ENCODE data around the gene ARHGAP24.

The ARHGAP24 gene

DNA sequence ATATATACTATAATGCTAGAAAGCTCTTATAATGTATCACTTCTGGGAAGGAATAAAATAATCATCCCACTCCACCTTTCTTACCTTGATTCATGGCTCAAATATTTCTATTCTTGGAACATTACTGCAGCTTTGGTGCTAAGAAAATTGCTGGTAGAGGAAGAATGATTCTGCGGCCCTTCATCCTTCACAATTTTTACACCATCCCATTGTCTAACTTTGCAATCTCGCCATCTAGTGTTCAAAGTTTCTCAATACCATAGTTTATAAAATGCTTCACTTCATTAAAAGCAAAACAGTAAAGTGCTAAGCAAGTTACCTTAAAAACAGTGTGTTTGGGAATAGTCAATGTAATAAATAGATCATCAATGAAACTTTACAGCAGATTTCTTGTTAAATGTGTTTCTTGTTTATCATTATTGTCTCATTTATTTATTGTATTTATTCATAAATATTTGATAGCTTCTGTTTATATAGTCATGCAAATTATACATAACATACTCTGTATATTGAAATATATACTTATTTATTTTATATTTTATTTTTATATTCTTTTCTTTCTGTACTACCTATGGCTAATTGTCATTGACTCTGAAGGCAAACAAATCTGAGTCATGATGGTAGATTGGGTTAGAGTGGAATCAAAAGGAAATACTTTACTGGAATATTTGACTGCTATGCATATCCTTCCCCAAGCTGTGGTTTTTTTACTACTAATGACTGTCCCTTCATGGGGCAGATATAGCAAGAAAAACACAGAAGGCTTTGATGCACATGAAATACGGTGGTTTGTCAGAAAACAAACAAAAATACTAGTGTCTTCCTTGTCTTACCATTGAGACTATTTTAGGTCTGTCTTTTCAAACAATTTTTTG lies 494.2 kb downstream of the ARHGAP24 start:
- H3K9ac ChIP-seq (ENCODE audit: low read length) = no peak overlapping the region
- H3K4me2 ChIP-seq (ENCODE audit: low read depth, low read length, poor library complexity, severe bottlenecking) = no peak overlapping the region
- no peaks in the 10 kb centered on the region for H3K36me3 ChIP-seq (ENCODE audit: low read length)
- TF ChIP-seq EZH2phosphoT487 (conservative IDR thresholded peaks at IDR 0.05; ENCODE audit: low read length) (no peak), CTCF (IDR thresholded peaks at IDR 0.05; ENCODE audit: insufficient read depth, low read length, poor library complexity, severe bottlenecking) (no peak)
- no peak overlapping the region for H3K27ac ChIP-seq (ENCODE audit: low read depth, low read length)
- no peak overlapping the region for H3K4me3 ChIP-seq (ENCODE audit: insufficient read depth, low read length, poor library complexity, severe bottlenecking)
- no peak overlapping the region for H2AFZ ChIP-seq (ENCODE audit: low read depth, low read length, severe bottlenecking)
- H3K27me3 ChIP-seq (ENCODE audit: low read length) = no peaks in the 10 kb centered on the region
- H3K9me3 ChIP-seq (ENCODE audit: insufficient read depth, low read length) = no peaks in the 10 kb centered on the region
- no peaks in the 10 kb centered on the region for H3K79me2 ChIP-seq (ENCODE audit: insufficient read depth, low read length)
- H3F3A ChIP-seq (ENCODE audit: insufficient read depth) = no peaks in the 10 kb centered on the region
- no peaks in the 10 kb centered on the region for H4K20me1 ChIP-seq (ENCODE audit: low read depth, low read length)
- no peaks in the 10 kb centered on the region for H3K9me2 ChIP-seq (replicated peaks; ENCODE audit: insufficient read depth, low read length)

- H2AFZ ChIP-seq (ENCODE audit: low read depth, low read length, severe bottlenecking) = no peak overlapping the region
- no peaks in the 10 kb centered on the region for H3K9me2 ChIP-seq (replicated peaks; ENCODE audit: insufficient read depth, low read length)
- no peaks in the 10 kb centered on the region for H3K79me2 ChIP-seq (ENCODE audit: insufficient read depth, low read length)
- no peak overlapping the region for H3K4me2 ChIP-seq (ENCODE audit: low read depth, low read length, poor library complexity, severe bottlenecking)
- no peaks in the 10 kb centered on the region for H3F3A ChIP-seq (ENCODE audit: insufficient read depth)
- H3K9ac ChIP-seq (ENCODE audit: low read length) = no peak overlapping the region
- H3K36me3 ChIP-seq (ENCODE audit: low read length) = no peaks in the 10 kb centered on the region
- TF ChIP-seq CTCF (IDR thresholded peaks at IDR 0.05; ENCODE audit: insufficient read depth, low read length, poor library complexity, severe bottlenecking) (no peak), EZH2phosphoT487 (conservative IDR thresholded peaks at IDR 0.05; ENCODE audit: low read length) (no peak)
- H4K20me1 ChIP-seq (ENCODE audit: low read depth, low read length) = no peaks in the 10 kb centered on the region
- no peak overlapping the region for H3K4me3 ChIP-seq (ENCODE audit: insufficient read depth, low read length, poor library complexity, severe bottlenecking)
- no peaks in the 10 kb centered on the region for H3K9me3 ChIP-seq (ENCODE audit: insufficient read depth, low read length)
- no peaks in the 10 kb centered on the region for H3K27me3 ChIP-seq (ENCODE audit: low read length)
- no peak overlapping the region for H3K27ac ChIP-seq (ENCODE audit: low read depth, low read length)
These were observed 495.6 kb downstream of the ARHGAP24 start for GRCh38 chr4:85970535-85970934.

DNA sequence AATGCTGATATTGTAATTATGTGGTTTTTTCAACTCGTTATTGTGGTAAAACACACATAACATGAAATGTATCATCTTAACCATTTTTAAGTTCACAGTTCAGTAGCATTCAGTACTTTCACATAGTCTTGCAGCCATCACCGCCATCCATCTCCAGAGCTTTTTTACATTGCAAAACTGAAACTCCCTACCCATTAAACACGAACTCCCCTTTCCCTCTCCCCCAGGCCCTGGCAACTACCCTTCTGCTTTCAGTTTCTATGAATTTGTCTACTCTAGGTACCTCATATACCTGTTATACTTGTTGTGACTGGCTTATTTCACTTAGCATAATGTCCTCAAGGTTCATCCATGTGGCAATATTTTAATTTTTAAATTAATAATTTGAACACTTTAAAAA lies 504.3 kb downstream of the ARHGAP24 start:
- Histone ChIP-seq H3K9me3 (ENCODE audit: insufficient read depth, low read length) (no peaks in the 10 kb centered on the region), H3F3A (ENCODE audit: insufficient read depth) (no peaks in the 10 kb centered on the region), H3K27me3 (ENCODE audit: low read length) (no peaks in the 10 kb centered on the region), H3K9ac (ENCODE audit: low read length) (no peak overlapping the region), H3K4me3 (ENCODE audit: insufficient read depth, low read length, poor library complexity, severe bottlenecking) (no peak overlapping the region), H3K4me2 (ENCODE audit: low read depth, low read length, poor library complexity, severe bottlenecking) (no peak overlapping the region), H4K20me1 (ENCODE audit: low read depth, low read length) (no peaks in the 10 kb centered on the region), H3K79me2 (ENCODE audit: insufficient read depth, low read length) (no peaks in the 10 kb centered on the region), H3K9me2 (replicated peaks; ENCODE audit: insufficient read depth, low read length) (no peaks in the 10 kb centered on the region), H3K27ac (ENCODE audit: low read depth, low read length) (no peak overlapping the region), H2AFZ (ENCODE audit: low read depth, low read length, severe bottlenecking) (no peak overlapping the region), H3K36me3 (ENCODE audit: low read length) (no peaks in the 10 kb centered on the region)
- no peak for TF ChIP-seq CTCF (IDR thresholded peaks at IDR 0.05; ENCODE audit: insufficient read depth, low read length, poor library complexity, severe bottlenecking)
- TF ChIP-seq EZH2phosphoT487 (conservative IDR thresholded peaks at IDR 0.05; ENCODE audit: low read length) = no peak
